ENCODE data around the gene SRPK1.

Gene SRPK1

GRCh38 chr6:35905841-35906498 lies 14.9 kb downstream of the SRPK1 start:
- Histone ChIP-seq H2BK120ac (ENCODE audit: low read depth, low read length) (no peak overlapping the region), H3K36me3 (ENCODE audit: control insufficient read depth, insufficient read depth, low read length) (peaks cover 2% of the 10 kb centered on the region), H3K9ac (ENCODE audit: low read length) (no peak overlapping the region), H2BK5ac (ENCODE audit: low read length) (no peak overlapping the region), H2AK5ac (ENCODE audit: low read length) (no peak overlapping the region), H3K27ac (ENCODE audit: low read depth, low read length) (no peak overlapping the region), H3K4me1 (ENCODE audit: control insufficient read depth, low read depth, low read length) (no peaks in the 10 kb centered on the region), H3K4ac (ENCODE audit: low read depth, low read length) (no peak overlapping the region), H3K4me3 (ENCODE audit: low read length) (no peak overlapping the region), H3K23ac (ENCODE audit: low read length) (no peak overlapping the region), H3K79me2 (ENCODE audit: control insufficient read depth, insufficient read depth, low read length) (peaks cover 44% of the 10 kb centered on the region), H3K27me3 (ENCODE audit: insufficient read depth, low read length, poor library complexity) (no peaks in the 10 kb centered on the region), H3K4me2 (ENCODE audit: low read length) (no peak overlapping the region), H3K18ac (ENCODE audit: low read length) (no peak overlapping the region), H3K56ac (ENCODE audit: low read length) (no peak overlapping the region), H4K5ac (ENCODE audit: low read length) (no peak overlapping the region), H4K8ac (ENCODE audit: low read depth, low read length) (no peak overlapping the region), H2BK15ac (replicated peaks; ENCODE audit: low read depth) (no peak overlapping the region), H3K79me1 (ENCODE audit: low read length) (peaks cover 16% of the 10 kb centered on the region)
- no CpG with 5 or more reads among the region's 8 CpGs for WGBS (ENCODE audit: extremely low coverage, insufficient coverage, low lambda C conversion rate)
- DNase-seq: no peak

- Histone ChIP-seq H2BK15ac (replicated peaks; ENCODE audit: low read depth) (no peak overlapping the region), H2AK5ac (ENCODE audit: low read length) (no peak overlapping the region), H3K4me2 (ENCODE audit: low read length) (no peak overlapping the region), H3K4me1 (ENCODE audit: control insufficient read depth, low read depth, low read length) (no peaks in the 10 kb centered on the region), H3K4me3 (ENCODE audit: low read length) (no peak overlapping the region), H3K56ac (ENCODE audit: low read length) (no peak overlapping the region), H3K79me2 (ENCODE audit: control insufficient read depth, insufficient read depth, low read length) (peaks cover 47% of the 10 kb centered on the region), H4K8ac (ENCODE audit: low read depth, low read length) (no peak overlapping the region), H4K5ac (ENCODE audit: low read length) (no peak overlapping the region), H3K36me3 (ENCODE audit: control insufficient read depth, insufficient read depth, low read length) (peaks cover 2% of the 10 kb centered on the region), H3K4ac (ENCODE audit: low read depth, low read length) (no peak overlapping the region), H2BK120ac (ENCODE audit: low read depth, low read length) (no peak overlapping the region), H3K27me3 (ENCODE audit: insufficient read depth, low read length, poor library complexity) (no peaks in the 10 kb centered on the region), H3K27ac (ENCODE audit: low read depth, low read length) (no peak overlapping the region), H3K23ac (ENCODE audit: low read length) (no peak overlapping the region), H3K18ac (ENCODE audit: low read length) (no peak overlapping the region), H3K79me1 (ENCODE audit: low read length) (peaks cover 17% of the 10 kb centered on the region), H2BK5ac (ENCODE audit: low read length) (no peak overlapping the region), H3K9ac (ENCODE audit: low read length) (no peak overlapping the region)
- 100% methylated on average over 1 of the region's 2 CpGs for WGBS (ENCODE audit: extremely low coverage, insufficient coverage, low lambda C conversion rate)
- no peak for DNase-seq
Measured at GRCh38 chr6:35905141-35905785, 15.6 kb downstream of the SRPK1 start.

- Histone ChIP-seq H2BK120ac (ENCODE audit: low read depth, low read length) (no peak overlapping the region), H3K4me1 (ENCODE audit: control insufficient read depth, low read depth, low read length) (no peaks in the 10 kb centered on the region), H3K4ac (ENCODE audit: low read depth, low read length) (no peak overlapping the region), H3K79me1 (ENCODE audit: low read length) (peaks cover 16% of the 10 kb centered on the region), H3K56ac (ENCODE audit: low read length) (no peak overlapping the region), H3K4me2 (ENCODE audit: low read length) (no peak overlapping the region), H4K5ac (ENCODE audit: low read length) (no peak overlapping the region), H4K8ac (ENCODE audit: low read depth, low read length) (no peak overlapping the region), H3K27me3 (ENCODE audit: insufficient read depth, low read length, poor library complexity) (no peaks in the 10 kb centered on the region), H3K36me3 (ENCODE audit: control insufficient read depth, insufficient read depth, low read length) (no peaks in the 10 kb centered on the region), H3K9ac (ENCODE audit: low read length) (no peak overlapping the region), H2BK5ac (ENCODE audit: low read length) (no peak overlapping the region), H2BK15ac (replicated peaks; ENCODE audit: low read depth) (no peak overlapping the region), H3K4me3 (ENCODE audit: low read length) (no peak overlapping the region), H2AK5ac (ENCODE audit: low read length) (no peak overlapping the region), H3K23ac (ENCODE audit: low read length) (no peak overlapping the region), H3K79me2 (ENCODE audit: control insufficient read depth, insufficient read depth, low read length) (peaks cover 50% of the 10 kb centered on the region), H3K27ac (ENCODE audit: low read depth, low read length) (no peak overlapping the region), H3K18ac (ENCODE audit: low read length) (no peak overlapping the region)
- no peak for DNase-seq
- no CpG with 5 or more reads among the region's 4 CpGs for WGBS (ENCODE audit: extremely low coverage, insufficient coverage, low lambda C conversion rate)
Measured at GRCh38 chr6:35903679-35904078, 17.2 kb downstream of the SRPK1 start.

GRCh38 chr6:35900448-35900847 lies 20.4 kb downstream of the SRPK1 start:
- no peak overlapping the region for H3K56ac ChIP-seq (ENCODE audit: low read length)
- H3K79me1 ChIP-seq (ENCODE audit: low read length): peaks cover 19% of the 10 kb centered on the region
- H3K36me3 ChIP-seq (ENCODE audit: control insufficient read depth, insufficient read depth, low read length): no peaks in the 10 kb centered on the region
- no peak overlapping the region for H3K27ac ChIP-seq (ENCODE audit: low read depth, low read length)
- 100% methylated on average over 3 of the region's 4 CpGs for WGBS (ENCODE audit: extremely low coverage, insufficient coverage, low lambda C conversion rate)
- H3K79me2 ChIP-seq (ENCODE audit: control insufficient read depth, insufficient read depth, low read length): peaks cover 53% of the 10 kb centered on the region
- H3K4ac ChIP-seq (ENCODE audit: low read depth, low read length): no peak overlapping the region
- H2BK120ac ChIP-seq (ENCODE audit: low read depth, low read length): no peak overlapping the region
- H4K5ac ChIP-seq (ENCODE audit: low read length): no peak overlapping the region
- H2BK5ac ChIP-seq (ENCODE audit: low read length): no peak overlapping the region
- H2AK5ac ChIP-seq (ENCODE audit: low read length): no peak overlapping the region
- no peak overlapping the region for H3K9ac ChIP-seq (ENCODE audit: low read length)
- H3K4me3 ChIP-seq (ENCODE audit: low read length): no peak overlapping the region
- no peak overlapping the region for H3K23ac ChIP-seq (ENCODE audit: low read length)
- no peak overlapping the region for H3K4me2 ChIP-seq (ENCODE audit: low read length)
- DNase-seq: no peak
- no peak overlapping the region for H3K18ac ChIP-seq (ENCODE audit: low read length)
- H3K27me3 ChIP-seq (ENCODE audit: insufficient read depth, low read length, poor library complexity): no peaks in the 10 kb centered on the region
- H2BK15ac ChIP-seq (replicated peaks; ENCODE audit: low read depth): no peak overlapping the region
- peaks cover 3% of the 10 kb centered on the region for H3K4me1 ChIP-seq (ENCODE audit: control insufficient read depth, low read depth, low read length)
- no peak overlapping the region for H4K8ac ChIP-seq (ENCODE audit: low read depth, low read length)

- no peak overlapping the region for H4K5ac ChIP-seq (ENCODE audit: low read length)
- H3K79me1 ChIP-seq (ENCODE audit: low read length): peaks cover 18% of the 10 kb centered on the region
- H3K9ac ChIP-seq (ENCODE audit: low read length): no peak overlapping the region
- no peak overlapping the region for H3K27ac ChIP-seq (ENCODE audit: low read depth, low read length)
- H3K4me3 ChIP-seq (ENCODE audit: low read length): no peak overlapping the region
- no peak overlapping the region for H3K56ac ChIP-seq (ENCODE audit: low read length)
- no peak overlapping the region for H3K18ac ChIP-seq (ENCODE audit: low read length)
- no peak overlapping the region for H2AK5ac ChIP-seq (ENCODE audit: low read length)
- H3K4me1 ChIP-seq (ENCODE audit: control insufficient read depth, low read depth, low read length): peaks cover 3% of the 10 kb centered on the region
- H3K4ac ChIP-seq (ENCODE audit: low read depth, low read length): no peak overlapping the region
- DNase-seq: no peak
- H2BK5ac ChIP-seq (ENCODE audit: low read length): no peak overlapping the region
- H3K36me3 ChIP-seq (ENCODE audit: control insufficient read depth, insufficient read depth, low read length): no peaks in the 10 kb centered on the region
- H3K27me3 ChIP-seq (ENCODE audit: insufficient read depth, low read length, poor library complexity): no peaks in the 10 kb centered on the region
- H4K8ac ChIP-seq (ENCODE audit: low read depth, low read length): no peak overlapping the region
- no peak overlapping the region for H3K4me2 ChIP-seq (ENCODE audit: low read length)
- no peak overlapping the region for H2BK15ac ChIP-seq (replicated peaks; ENCODE audit: low read depth)
- H2BK120ac ChIP-seq (ENCODE audit: low read depth, low read length): no peak overlapping the region
- WGBS (ENCODE audit: extremely low coverage, insufficient coverage, low lambda C conversion rate): no CpG with 5 or more reads among the region's 2 CpGs
- peaks cover 52% of the 10 kb centered on the region for H3K79me2 ChIP-seq (ENCODE audit: control insufficient read depth, insufficient read depth, low read length)
- no peak overlapping the region for H3K23ac ChIP-seq (ENCODE audit: low read length)
Measured at GRCh38 chr6:35898003-35898402, 22.9 kb downstream of the SRPK1 start.

Data from mesendoderm (in vitro differentiated cells).